Right lobe of liver (tissue), 4 donors: ENCODE measurements around the gene ADPRH.

Experiments used
- POLR2A ChIP-seq: fragments of 450-650 bp; IDR thresholded peaks from one replicate; pipeline ENCODE4 v1.6.1; 2017; ENCODE audit warnings: antibody characterized with exemption, mild to moderate bottlenecking
- TF ChIP-seq, protein P1 (sequence below), 4 donors: fragments of 200-600 bp in 3 of 4; fragments of 450-650 bp in 1 of 4; IDR thresholded peaks; one replicate each; pipeline versions ENCODE4 v1.5.1 to v1.8.0; 2016 to 2022; ENCODE audit warnings: antibody characterized with exemption in 4 of 4, mild to moderate bottlenecking in 2 of 4
- donor health status: DM: no; HTN: no; CAD: no.
- donor health status: DM: no; HTN: no; CAD: no.
- donor health status: DM: no; HTN: yes; CAD: no.

DNA sequence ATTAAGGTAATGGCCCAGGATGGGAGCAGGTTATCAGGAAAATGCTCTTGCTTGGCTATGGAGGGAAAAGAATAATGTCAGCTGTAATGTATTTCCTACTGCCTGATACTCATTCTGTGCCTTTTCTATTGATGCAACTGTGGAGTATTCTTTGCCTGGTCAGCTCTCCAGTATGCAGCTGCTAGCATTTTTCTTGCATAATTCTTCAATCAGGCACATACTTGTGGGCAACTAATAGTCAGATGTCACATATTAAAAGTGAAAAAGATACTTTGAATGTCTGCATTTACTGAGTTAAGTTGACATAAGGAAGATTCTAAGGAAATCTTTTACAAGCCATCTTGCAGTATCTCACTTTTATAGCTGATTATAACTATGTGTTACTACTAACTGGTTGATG lies 49.4 kb upstream of the ADPRH start:
- TF ChIP-seq, protein P1, sequence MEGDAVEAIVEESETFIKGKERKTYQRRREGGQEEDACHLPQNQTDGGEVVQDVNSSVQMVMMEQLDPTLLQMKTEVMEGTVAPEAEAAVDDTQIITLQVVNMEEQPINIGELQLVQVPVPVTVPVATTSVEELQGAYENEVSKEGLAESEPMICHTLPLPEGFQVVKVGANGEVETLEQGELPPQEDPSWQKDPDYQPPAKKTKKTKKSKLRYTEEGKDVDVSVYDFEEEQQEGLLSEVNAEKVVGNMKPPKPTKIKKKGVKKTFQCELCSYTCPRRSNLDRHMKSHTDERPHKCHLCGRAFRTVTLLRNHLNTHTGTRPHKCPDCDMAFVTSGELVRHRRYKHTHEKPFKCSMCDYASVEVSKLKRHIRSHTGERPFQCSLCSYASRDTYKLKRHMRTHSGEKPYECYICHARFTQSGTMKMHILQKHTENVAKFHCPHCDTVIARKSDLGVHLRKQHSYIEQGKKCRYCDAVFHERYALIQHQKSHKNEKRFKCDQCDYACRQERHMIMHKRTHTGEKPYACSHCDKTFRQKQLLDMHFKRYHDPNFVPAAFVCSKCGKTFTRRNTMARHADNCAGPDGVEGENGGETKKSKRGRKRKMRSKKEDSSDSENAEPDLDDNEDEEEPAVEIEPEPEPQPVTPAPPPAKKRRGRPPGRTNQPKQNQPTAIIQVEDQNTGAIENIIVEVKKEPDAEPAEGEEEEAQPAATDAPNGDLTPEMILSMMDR (IDR thresholded peaks at IDR 0.05), result no peak
- TF ChIP-seq POLR2A, result no peak
